K562 (cell line): ENCODE data around the gene WTAP. TPM values are rescaled to one million over a fixed set of nuclear protein-coding genes. Genes with fewer than 3 reads are reported as not detected.

Experiments used
- NKRF ChIP-seq: fragments of 450-650 bp; IDR thresholded peaks from 2 replicates; pipeline ENCODE4 v1.6.1; 2016; ENCODE audit warnings: borderline replicate concordance
- SNRNP70 ChIP-seq: fragments of 200-400 bp; formaldehyde crosslinking; optimal IDR thresholded peaks from 2 replicates; pipeline ENCODE3; 2017; ENCODE audit warnings: low read depth, low read length
- SRF ChIP-seq, 2 experiments: fragments of 250-450, 450-650 bp in 1 of 2; sonication (Bioruptor Pico) in 1 of 2; sonication (generic) in 1 of 2; formaldehyde crosslinking; IDR thresholded peaks; 2 replicates each; pipeline versions ENCODE4 v1.5.0 to v1.5.1; 2020 to 2022; ENCODE audit warnings: mild to moderate bottlenecking in 1 of 2, missing genetic modification reagents in 1 of 2
- TRIM25 ChIP-seq: fragments of 450-650 bp; IDR thresholded peaks from 2 replicates; pipeline ENCODE4 v1.7.0; 2016; ENCODE audit warnings: borderline replicate concordance
- ZBTB11 ChIP-seq, 3 experiments: fragments of 200-800 bp in 1 of 3; fragments of 250-450 bp in 1 of 3; fragments of 450-650 bp in 1 of 3; sonication (Bioruptor Pico) in 1 of 3; sonication (Bioruptor generic) in 1 of 3; formaldehyde crosslinking in 1 of 3; IDR thresholded peaks; 2 replicates each; pipeline versions ENCODE4 v1.6.1 to v1.8.0; 2016 to 2022; ENCODE audit warnings: mild to moderate bottlenecking in 2 of 3, missing genetic modification characterization in 2 of 3, missing compliant biosample characterization in 1 of 3, moderate library complexity in 1 of 3
- ZBTB7A ChIP-seq: IDR thresholded peaks from 2 replicates; pipeline ENCODE4 v1.6.1; 2011; ENCODE audit warnings: low read depth, mild to moderate bottlenecking, low read length, moderate library complexity, borderline replicate concordance; ENCODE audit not compliant: control insufficient read depth
- ZC3H4 ChIP-seq: sonication (generic); formaldehyde crosslinking; IDR thresholded peaks from 2 replicates; pipeline ENCODE4 v1.9.0; 2021; ENCODE audit warnings: missing genetic modification reagents, borderline replicate concordance
- ZNF121 ChIP-seq: sonication (generic); formaldehyde crosslinking; conservative IDR thresholded peaks from 2 replicates; pipeline ENCODE4 v1.8.0; 2022; ENCODE audit warnings: missing genetic modification reagents
- ZNF57 ChIP-seq: fragments of 450-650 bp; formaldehyde crosslinking; IDR thresholded peaks from 2 replicates; pipeline ENCODE4 v1.4.0; 2020; ENCODE audit warnings: mild to moderate bottlenecking, moderate library complexity
- ZNF583 ChIP-seq: fragments of 250-450 bp; sonication (Bioruptor Pico); IDR thresholded peaks from 2 replicates; pipeline ENCODE4 v1.4.0; 2020
- polyA plus RNA-seq, 8 experiments: library from polyadenylated mRNA; depleted of rRNA in 4 of 8; stranded (reverse) in 5 of 8; unstranded in 3 of 8; fragments of >200 nt; fragmentation: Nextera tagmentation in 2 of 8; fragmentation: Illumina TruSeq in 1 of 8; extraction: Ambion mirVana in 2 of 8; extraction: Trizol in 1 of 8; gene quantifications; 2 replicates each; pipeline versions ENCODE4 v1.2.1 to v1.2.3, GENCODE V29; 2011 to 2014; ENCODE audit warnings: inconsistent platforms in 1 of 8, missing spikeins in 1 of 8
- total RNA-seq, 7 experiments: library from RNA; depleted of rRNA in 6 of 7; stranded (reverse); fragments of >200 nt in 6 of 7; fragmentation: Illumina TruSeq in 2 of 7; extraction: Trizol in 2 of 7; gene quantifications; 2 replicates each; pipeline versions ENCODE4 v1.2.1 to v1.2.3, GENCODE V29; 2011 to 2021; ENCODE audit warnings: low replicate concordance in 1 of 7
- TF ChIP-seq, protein P1 (sequence below): sonication (generic); formaldehyde crosslinking; IDR thresholded peaks from 2 replicates; pipeline ENCODE4 v1.8.1; 2023; ENCODE audit warnings: mild to moderate bottlenecking, missing genetic modification reagents

Gene WTAP
- total and polyA plus RNA-seq, 9 of the 15 experiments (the other 6 are each of a cell fraction or from before 2014, with no cell fraction given) = 52.4 to 156 (median 110) TPM

- TF ChIP-seq ZBTB11 (CRISPR knock-in tag; IDR thresholded peaks at IDR 0.05) (no peak), ZNF57 (CRISPR knock-in tag) (no peak), SNRNP70 (peak; percentile 15), ZC3H4 (CRISPR knock-in tag) (no peak; the same call in 1 of the 2 replicates), ZNF121 (CRISPR knock-in tag) (no peak), ZBTB7A (no peak), SRF (CRISPR knock-in tag; IDR thresholded peaks at IDR 0.05) (no peak), ZNF583 (no peak), NKRF (no peak), TRIM25 (no peak)
- TF ChIP-seq, protein P1, sequence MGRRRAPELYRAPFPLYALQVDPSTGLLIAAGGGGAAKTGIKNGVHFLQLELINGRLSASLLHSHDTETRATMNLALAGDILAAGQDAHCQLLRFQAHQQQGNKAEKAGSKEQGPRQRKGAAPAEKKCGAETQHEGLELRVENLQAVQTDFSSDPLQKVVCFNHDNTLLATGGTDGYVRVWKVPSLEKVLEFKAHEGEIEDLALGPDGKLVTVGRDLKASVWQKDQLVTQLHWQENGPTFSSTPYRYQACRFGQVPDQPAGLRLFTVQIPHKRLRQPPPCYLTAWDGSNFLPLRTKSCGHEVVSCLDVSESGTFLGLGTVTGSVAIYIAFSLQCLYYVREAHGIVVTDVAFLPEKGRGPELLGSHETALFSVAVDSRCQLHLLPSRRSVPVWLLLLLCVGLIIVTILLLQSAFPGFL (CRISPR knock-in tag) = no peak
These were observed 35.4 kb upstream of the WTAP start (continued) for GRCh38 chr6:159691963-159692287.
